HS-27A (cell line): ENCODE data around the gene PSG5.
"Not testable (repeated sequence)": the region's sequence is repeated elsewhere in the genome, so short reads cannot be mapped to it uniquely, and the experiment has no call there.

Experiments
- DNase-seq: peaks from one replicate; pipeline ENCODE4 v3.0.0-alpha.2; 2012; ENCODE audit warnings: low read depth, missing footprints

PSG5 gene

GRCh38 chr19:43186311-43186935, at the start of gene PSG5:
PSG5 (minus strand) TSS chr19:43186536; CDS start chr19:43186405, 131 bp downstream.
- not testable (repeated sequence) for DNase-seq

GRCh38 chr19:43235686-43236085, 49.4 kb upstream of the PSG5 start:
- not testable (repeated sequence) for DNase-seq

GRCh38 chr19:43229315-43229714, 43.0 kb upstream of the PSG5 start:
- DNase-seq: no peak

DNA sequence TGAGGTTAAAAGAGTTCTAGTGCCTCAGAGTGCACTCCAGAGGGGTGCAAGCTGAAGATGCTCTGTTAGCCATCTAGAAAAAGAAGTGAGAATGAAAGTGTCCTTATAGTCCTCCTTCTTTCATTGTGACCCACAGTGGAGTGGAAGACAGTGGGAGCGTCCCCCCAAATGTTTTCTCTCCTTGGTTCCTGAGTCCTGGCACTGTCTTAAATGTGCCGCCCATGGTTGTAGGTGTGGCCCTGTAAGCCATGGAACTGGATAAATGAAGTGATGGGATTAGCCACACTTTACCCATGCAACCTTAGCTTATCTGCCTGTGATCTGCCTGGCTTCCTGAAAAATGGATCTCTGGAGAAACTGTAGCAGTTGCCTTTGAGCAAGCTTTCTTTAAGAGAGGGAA, 42.4 kb upstream of the PSG5 start:
- DNase-seq: not testable (repeated sequence)

GRCh38 chr19:43226986-43227385, 40.6 kb upstream of the PSG5 start:
- DNase-seq: not testable (repeated sequence)

- no peak for DNase-seq
These were observed 38.5 kb upstream of the PSG5 start for GRCh38 chr19:43224855-43225253.

DNA sequence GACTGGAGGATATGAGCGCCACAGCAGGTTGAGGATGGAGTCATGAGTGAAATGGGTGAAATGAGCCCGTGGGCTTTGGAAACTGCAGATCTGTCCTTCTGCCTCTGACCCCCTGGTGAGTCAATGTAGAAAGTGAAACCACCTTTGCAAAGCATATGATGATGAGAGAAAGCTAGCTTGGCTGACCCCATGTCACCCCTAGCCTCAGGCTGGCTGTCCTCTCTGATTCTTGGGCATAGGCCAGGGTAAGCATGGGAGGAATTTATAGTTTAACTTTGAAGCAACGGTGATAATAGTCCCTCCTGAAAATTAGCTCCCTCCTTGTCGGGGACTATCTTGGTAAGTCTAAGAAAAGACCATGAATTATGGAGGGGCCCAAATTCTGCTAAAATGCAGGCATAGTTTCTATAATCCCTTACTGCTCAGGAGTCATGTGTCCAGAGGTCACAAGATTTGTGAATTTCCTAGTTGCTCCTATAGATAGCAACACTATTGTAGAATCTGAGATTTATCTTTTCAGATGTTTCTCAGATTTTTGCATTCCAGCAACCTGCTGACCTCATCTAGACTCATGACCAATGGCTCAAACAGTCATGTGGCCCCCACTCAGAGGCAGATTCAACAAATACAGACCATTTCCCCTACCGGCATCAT, 38.0 kb upstream of the PSG5 start:
- not testable (repeated sequence) for DNase-seq

DNA sequence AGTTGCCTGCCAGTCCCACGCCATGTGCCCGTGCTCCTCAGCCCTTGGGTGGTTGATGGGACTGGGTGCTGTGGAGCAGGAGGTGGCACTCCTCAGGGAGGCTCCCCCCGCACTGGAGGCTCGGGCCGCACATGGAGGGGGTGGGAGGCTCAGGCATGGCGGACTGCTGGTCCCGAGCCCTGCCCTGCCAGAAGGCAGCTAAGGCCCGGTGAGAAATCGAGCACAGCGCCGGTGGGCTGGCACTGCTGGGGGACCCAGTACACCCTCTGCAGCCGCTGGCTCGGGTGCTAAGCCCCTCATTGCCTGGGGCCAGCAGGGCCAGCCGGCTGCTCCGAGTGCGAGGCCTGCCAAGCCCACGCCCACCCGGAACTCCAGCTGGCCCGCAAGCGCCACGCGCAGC, 35.6 kb upstream of the PSG5 start:
- not testable (repeated sequence) for DNase-seq

DNA sequence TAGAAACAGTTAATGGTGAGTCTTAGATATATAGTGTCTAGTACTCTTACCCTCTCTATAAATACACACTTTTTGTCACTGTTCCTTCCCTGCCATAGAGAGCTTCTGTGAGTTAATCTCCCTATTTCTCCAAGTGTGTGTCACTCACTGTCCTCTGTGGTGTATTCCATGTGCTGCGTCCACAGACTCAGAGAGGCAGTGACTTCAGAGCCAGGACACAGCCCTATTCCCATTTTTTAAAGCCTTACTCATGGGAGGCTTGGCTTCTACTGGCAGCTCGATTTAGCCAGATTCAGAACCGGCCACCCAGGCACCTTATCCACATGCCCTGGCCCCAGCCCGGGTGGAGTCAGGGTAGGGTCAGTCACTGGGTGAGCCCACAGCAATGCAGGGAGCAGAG, 32.8 kb upstream of the PSG5 start:
- DNase-seq: not testable (repeated sequence)

GRCh38 chr19:43215881-43216280, 29.5 kb upstream of the PSG5 start:
- not testable (repeated sequence) for DNase-seq

DNA sequence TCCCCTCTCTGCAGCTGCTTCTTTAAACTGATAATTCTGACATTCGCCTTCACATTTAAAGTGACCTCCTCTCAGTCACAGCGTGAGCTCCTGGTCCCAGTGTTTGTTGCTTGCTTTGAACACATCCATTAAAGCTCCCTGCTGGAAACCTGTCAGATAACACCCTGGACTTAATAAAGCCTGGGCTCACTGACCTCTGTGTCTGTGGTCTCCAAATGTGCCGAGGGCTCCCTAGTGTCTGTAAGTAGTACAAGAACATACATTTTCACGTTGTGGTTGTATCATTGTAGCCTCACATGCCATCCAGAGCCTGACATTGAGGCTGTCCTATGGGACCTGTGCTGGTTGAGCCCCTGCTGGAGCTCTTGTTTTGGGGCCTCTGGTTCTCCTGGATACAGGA, 21.7 kb upstream of the PSG5 start:
- DNase-seq: no peak

GRCh38 chr19:43207174-43207573, 20.8 kb upstream of the PSG5 start:
- DNase-seq: not testable (repeated sequence)

DNA sequence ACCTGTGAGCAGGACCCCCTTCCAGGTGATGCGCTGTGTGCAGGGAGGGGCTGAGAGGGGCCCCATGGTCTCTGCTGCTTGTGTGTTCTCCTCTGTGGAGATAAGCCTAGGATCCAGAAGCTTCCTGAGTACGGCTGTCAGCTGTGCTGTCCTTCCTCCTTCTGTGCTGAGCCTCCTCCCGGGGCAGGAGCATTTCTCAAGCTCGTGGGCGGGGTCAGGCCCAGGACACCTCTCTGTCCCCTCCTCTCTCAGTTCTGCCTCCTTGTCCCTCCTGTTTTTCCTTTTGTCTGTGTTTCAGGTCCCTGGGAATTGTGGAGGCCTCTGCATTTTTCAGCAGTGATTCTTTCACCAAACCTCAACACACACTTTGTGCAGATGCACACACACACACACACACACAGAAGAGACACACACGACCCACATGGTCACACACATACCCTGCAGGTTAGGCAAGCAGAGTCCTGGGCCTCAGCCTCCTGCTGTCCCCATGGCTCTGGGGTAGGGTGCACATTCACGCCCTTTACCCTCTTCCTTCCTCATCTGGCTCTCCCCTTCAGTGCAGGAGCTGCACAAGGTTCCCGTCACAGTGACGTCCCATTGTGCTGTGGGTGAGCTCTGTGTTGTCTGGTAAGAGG, 19.3 kb upstream of the PSG5 start, which contains the start of gene PSG4:
PSG4 (minus strand) TSS at position 168 of the 635 bp plus-strand sequence; CDS start at position 66, 102 bp downstream.
- DNase-seq: not testable (repeated sequence)

DNA sequence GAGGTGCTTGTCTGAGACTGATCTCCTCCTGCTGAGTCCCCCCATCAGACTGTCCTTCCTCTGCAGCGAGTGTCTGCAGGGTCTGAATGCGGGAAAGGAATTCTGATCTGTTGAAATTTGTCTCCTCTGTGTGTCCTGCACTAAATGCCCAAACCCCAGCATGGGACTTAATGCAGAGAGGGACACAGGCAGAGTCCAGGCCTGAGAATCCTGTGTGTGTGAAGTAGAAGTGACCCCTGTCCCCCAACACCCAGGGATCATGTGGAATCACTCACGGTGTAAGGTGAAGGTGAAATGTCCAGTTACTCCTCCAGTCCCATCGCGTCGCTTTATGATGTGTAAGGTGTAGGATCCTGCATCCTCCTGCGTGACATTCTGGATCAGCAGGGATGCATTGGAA, 17.3 kb upstream of the PSG5 start:
- DNase-seq: not testable (repeated sequence)

GRCh38 chr19:43201891-43202290, 15.6 kb upstream of the PSG5 start:
- not testable (repeated sequence) for DNase-seq

- DNase-seq: not testable (repeated sequence)
These were observed 15.0 kb upstream of the PSG5 start for GRCh38 chr19:43201337-43201801.

DNA sequence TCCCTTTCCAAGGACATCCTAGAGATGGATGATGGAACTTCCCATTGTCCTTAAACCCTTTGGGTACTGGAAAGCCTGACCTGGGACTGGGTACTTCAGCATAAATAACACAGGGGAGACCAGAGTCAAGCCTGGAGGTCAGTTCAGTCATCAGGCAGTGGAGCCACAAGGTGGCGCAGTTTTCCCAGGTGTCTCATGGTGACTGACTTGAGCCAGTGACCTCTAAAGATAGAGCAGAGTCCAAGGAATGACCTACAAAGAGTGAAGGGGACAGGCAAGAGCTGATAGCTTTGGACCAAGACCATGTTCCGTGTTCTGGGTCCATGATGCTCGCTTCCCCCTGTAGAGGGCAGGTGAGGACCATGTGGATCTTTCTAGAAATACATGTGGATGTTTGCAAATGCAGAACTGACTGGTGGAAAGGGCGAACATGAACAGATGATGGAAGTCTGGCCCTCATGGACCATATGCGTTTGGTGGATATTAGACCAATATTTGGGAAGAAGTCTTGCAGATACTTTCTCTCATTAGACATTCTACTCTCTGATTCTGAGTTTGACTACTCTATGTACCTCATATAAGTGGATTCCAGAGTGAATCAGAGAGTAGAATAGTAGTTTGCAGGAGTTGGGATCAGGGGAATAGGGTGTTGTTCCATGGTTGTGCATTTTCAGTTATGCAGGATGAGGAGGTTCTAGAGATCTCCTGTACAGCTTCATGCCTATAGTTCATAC, 12.5 kb upstream of the PSG5 start:
- not testable (repeated sequence) for DNase-seq

- DNase-seq: not testable (repeated sequence)
These were observed 11.5 kb upstream of the PSG5 start for GRCh38 chr19:43197666-43198397.

GRCh38 chr19:43194397-43194796, 8.1 kb upstream of the PSG5 start:
- not testable (repeated sequence) for DNase-seq

DNA sequence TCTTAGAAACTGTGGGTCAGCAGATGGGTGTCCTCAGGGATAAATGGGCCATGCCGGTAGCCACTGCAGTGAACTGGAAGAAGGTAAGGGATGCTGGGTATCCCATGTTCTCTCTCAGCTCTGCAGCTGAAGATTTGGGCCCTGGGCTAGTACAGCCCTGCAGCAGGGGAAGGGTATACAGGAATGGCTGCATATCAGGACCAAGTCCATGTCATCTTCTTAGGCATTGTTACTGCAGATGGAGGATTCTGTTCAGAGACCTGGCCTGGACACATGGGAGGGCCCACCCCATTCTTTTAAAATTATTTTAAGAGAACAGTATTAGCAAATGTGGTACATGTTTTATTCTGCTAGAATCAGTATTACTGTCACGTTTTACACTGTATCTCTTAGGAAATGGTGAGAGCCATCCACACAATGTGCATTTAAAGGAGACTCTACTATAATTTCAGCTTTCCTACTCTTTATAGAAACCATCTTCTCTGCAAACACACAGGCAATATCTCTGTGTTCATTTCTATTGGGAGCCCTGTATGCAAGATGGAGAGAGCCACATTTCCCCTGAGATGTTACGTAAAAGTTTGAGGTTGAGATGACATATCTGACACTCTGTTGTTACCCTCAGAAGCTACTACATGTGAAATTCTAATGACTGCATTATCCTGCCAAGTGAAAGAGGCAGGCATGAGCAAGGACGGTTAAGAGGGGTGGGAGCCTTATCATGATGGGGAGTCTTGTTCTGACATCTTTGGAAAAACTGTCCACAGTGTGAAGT, 6.2 kb upstream of the PSG5 start:
- not testable (repeated sequence) for DNase-seq

- not testable (repeated sequence) for DNase-seq
These were observed 1.8 kb upstream of the PSG5 start for GRCh38 chr19:43188092-43188491.
